GM11168 (cell line): ENCODE measurements around the gene TBCD.
"Not testable (repeated sequence)": the region's sequence is repeated elsewhere in the genome, so short reads cannot be mapped to it uniquely, and the experiment has no call there.

Source experiments
- in situ Hi-C: fragments of 300-500 bp; cut with MboI; formaldehyde crosslinking; loops from one replicate; pipeline ENCODE4 v1.12.0; 2022; ENCODE audit warnings: low sequenced_read_pairs; ENCODE audit not compliant: unreplicated experiment

The TBCD gene

GRCh38 chr17:82973456-82974135 is 221.7 kb downstream of the TBCD start:
- in situ Hi-C loops = no loop called here

- in situ Hi-C loops = no loop called here
Observed at GRCh38 chr17:82974136-82974952, 222.5 kb downstream of the TBCD start.

- in situ Hi-C loops = no loop called here
Observed at GRCh38 chr17:82976982-82977488, 225.2 kb downstream of the TBCD start.

- in situ Hi-C loops = no loop called here
Observed at GRCh38 chr17:82977606-82978005, 225.7 kb downstream of the TBCD start.

- in situ Hi-C loops = no loop called here
Observed at GRCh38 chr17:82978765-82979349, 227.0 kb downstream of the TBCD start.

GRCh38 chr17:82979718-82980117 is 227.9 kb downstream of the TBCD start:
- in situ Hi-C loops = no loop called here

- in situ Hi-C loops = no loop called here
Observed at GRCh38 chr17:82980632-82981031, 228.8 kb downstream of the TBCD start.

- in situ Hi-C loops = no loop called here
Observed at GRCh38 chr17:82981141-82981730, 229.4 kb downstream of the TBCD start.

- in situ Hi-C loops = no loop called here
Observed at GRCh38 chr17:82983510-82984248, 231.8 kb downstream of the TBCD start.

- in situ Hi-C loops = not testable (repeated sequence)
Observed at GRCh38 chr17:82984249-82984617, 232.4 kb downstream of the TBCD start.

GRCh38 chr17:82984751-82985427 is 233.0 kb downstream of the TBCD start:
- in situ Hi-C loops = no loop called here

GRCh38 chr17:82985428-82985805 is 233.6 kb downstream of the TBCD start:
- in situ Hi-C loops = no loop called here

GRCh38 chr17:82985973-82986372 is 234.1 kb downstream of the TBCD start:
- in situ Hi-C loops = no loop called here

- in situ Hi-C loops = not testable (repeated sequence)
Observed at GRCh38 chr17:82989051-82989450, 237.2 kb downstream of the TBCD start.

- in situ Hi-C loops = no loop called here
Observed at GRCh38 chr17:82989881-82990280, 238.0 kb downstream of the TBCD start.

GRCh38 chr17:82993005-82993404 is 241.1 kb downstream of the TBCD start:
- in situ Hi-C loops = no loop called here
